NCI-H1694 (cell line): ENCODE measurements around the gene GULP1.
"Not testable (repeated sequence)": the region's sequence is repeated elsewhere in the genome, so short reads cannot be mapped to it uniquely, and the experiment has no call there.

Experiments used
- DNase-seq: peaks from one replicate; lab custom pipeline; 2025; lab: John Stamatoyannopoulos, UW

The GULP1 gene

DNA sequence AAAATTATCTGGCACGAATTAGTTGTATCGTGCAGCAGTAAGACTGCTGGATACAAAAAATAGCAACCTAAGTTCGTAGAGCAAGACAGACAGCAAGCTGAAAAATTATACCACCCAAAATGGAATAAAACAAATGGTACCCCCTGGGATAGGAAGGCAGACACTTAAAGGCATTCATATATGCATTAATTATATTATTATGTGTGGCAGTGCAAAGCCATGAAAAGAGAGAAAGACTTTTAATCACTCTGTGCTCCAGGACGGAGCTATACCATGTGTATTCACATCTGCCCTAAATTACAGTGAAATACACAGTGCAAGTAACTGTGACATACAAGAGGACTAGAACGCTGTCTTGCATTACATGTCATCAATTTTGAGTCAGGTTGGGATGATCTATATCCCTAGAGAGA, 235.9 kb downstream of the GULP1 start:
- DNase-seq, result no peak

DNA sequence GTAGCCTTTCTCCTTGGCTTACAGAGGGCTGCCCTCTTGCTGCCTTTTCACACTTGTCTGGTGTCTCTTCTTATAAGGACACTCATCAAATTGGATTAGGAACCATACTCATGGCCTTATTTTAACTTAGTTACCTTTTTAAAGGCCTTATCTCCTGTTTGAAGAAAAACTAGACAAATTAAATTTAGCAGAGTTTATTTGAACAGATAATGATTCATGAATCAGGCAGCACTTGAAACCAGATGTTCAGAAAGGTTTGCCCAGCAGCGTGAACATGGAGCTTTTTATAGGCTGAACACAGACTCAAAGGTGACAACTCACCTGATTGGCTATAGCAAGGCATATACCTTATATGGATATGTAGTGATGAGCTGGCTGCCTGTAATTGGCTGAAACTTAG, 238.0 kb downstream of the GULP1 start:
- no peak for DNase-seq

DNA sequence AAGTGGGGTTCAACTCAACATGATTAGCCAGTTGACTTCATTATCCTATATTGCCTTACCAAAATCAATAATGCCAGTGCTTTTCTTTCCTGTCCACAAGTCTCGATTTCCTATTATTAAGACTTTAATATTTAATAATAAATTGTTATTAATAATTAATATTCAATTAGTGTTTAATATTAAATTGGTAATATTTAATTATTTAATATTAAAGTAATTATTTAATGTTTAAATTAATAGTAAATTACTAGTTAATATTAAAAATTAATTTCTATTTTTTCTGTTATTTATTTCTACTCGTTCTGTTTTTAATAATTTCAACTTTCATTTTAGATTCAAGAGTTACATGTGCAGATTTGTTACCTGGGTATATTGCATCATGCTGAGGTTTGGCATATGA, 243.2 kb downstream of the GULP1 start:
- no peak for DNase-seq

DNA sequence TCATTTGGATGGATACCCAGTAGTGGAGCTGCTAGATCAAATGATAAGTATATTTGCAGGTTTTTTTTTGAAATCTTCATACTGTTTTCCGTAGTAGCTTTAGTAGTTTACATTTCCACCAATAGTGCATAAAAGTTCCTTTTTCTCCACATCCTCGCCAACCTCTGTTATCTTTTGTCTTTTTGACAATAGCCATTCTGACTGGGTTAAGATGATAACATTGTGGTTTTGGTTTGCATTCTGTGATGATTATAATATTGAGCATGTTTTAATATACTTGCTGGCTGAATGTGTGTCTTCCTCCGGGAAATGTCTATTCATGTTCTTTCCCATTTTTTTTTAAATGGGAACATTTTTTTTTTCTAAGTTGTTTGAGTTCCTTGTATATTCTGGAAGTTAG, 260.0 kb downstream of the GULP1 start:
- DNase-seq, result no peak

DNA sequence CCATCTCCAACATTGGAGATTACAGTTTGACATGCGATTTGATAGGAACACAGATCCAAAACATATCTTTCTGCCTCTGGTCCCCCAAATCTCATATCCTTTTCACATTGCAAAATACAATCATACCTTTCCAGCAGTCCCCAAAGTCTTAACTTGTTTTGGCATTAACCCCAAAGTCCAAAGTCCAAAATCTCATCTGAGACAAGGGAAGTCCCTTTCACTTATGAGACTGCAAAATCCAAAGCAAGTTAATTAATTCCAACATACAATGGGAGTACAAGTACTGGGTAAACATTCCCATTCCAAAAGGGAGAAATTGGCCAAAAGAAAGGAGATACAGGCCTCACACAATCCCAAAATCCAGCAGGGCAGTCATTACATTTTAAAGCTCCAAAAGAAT, 265.4 kb downstream of the GULP1 start:
- no peak for DNase-seq

DNA sequence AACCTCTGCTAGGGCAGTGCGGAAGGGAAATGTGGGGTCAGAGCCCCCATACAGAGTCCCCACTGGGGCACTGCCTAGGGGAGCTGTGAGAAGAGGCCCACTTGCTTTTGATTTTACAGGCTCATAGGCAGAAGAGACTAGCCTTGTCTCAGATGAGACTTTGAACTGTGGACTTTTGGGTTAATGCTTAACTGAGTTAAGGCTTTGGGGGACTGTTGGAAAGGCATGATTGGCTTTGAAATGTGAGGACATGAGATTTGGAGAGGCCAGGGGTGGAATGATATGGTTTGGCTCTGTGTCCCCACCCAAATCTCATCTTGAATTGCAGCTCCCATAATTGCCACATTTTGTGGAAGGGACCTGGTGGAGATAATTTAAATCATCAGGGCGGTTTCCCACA, 267.8 kb downstream of the GULP1 start:
- DNase-seq, result not testable (repeated sequence)

DNA sequence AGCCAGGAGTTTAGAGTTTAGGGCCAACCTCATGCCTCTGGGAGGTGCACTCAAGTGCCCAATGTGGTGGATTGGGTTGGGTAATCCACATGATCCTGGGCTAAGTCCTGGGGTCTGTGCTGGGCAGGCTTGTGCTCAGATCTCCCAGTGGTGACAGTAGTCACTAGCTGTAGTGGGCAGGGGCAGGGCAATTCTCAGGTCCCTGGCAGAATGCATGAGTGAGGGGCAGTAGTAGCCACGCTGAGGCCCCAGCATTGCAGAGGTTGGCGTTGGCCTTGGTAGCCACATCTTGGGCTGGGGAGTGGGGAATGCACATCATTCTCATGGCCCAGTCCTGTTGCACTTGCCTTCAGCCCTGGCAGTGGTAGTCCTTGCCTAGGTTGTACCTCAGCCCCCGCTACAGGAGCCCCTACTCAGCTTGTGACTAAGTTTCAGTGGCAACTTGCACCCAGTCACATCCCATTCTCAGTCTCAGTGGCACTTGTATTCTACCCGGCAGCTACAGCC, 269.9 kb downstream of the GULP1 start:
- DNase-seq, result no peak

DNA sequence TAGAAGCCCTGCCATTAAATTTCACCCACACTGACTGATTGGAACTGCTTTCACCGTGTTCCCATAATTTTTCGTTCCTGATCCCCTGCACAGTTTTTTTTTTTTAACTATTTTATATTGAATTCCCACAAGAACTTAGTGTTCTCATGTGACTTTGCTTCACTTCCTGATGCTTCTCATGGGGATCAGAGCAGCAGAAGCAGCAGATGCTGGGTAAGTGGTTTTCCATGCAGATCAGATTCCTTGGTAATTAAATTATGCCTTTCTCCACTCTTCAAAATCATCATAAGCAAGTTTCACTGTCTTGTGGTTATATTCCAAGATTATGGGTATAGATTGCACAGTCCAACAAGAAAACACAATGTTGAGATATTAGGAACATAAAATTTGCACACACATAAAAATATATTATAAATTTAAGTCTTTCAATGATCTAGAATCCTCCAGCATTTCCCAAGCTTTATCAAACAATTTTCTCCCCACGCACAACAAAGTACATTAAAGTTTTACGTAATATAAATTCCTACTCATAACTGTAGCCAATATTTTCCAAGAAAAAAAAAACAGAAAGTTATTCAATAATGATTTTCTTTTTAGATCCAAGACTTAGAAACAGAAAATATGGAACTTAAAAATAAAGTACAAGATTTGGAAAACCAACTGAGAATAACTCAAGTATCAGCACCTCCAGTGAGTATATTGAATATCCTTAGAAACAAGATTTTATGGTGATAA, 277.9 kb downstream of the GULP1 start:
- DNase-seq, result no peak

DNA sequence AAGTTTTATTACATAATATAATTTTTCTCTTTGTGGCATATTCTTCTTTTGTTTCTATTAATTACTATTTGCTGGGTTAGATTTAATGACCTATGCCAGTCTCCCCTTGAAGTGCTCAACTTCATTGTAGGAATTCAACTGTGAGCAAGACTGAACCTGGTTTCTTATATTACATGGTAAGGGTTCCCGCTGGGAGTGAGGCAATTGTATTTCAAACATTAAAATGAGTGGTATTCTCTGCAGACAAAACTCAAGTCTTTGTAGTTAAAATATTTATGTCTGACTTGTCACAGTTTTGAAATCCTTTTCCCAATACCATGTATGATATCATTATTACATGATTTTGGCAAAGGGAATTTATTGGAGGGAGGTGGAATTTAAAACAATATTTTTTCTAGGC, 278.7 kb downstream of the GULP1 start:
- DNase-seq, result no peak

DNA sequence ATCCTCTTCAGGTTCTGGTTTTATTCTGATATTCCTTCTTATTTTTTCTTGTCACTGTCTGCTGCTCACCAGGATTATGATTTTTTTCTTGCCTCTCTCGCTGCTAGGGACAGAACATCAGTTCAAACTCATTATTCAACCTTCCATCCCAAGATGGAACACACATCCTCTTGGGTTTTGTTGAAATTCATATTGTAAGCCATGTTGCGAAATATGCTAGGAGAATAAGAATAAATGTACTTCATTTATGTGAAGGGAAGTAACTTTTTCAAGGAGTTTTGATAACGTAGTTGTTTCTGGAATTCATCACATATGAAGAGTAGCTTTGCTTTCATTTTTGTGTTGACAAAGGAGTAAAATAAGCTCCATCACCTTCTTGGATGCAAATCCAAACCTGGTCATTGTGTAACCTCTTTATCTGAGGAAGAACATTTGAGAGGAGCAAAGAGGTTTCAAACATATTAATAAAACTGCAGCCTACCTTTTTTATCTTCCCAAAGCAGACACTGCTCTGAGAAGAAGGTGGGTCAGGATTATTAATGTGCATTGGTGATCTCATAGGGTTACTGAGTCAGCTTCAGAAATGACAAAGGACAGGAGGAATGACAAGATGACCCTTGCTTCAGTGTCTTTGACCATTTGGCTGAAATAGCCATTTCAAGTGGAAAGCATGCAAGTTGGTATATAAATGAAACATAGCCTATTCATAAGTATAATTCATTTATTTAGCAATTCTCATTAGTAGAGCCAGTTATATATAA, 280.0 kb downstream of the GULP1 start:
- DNase-seq, result no peak

DNA sequence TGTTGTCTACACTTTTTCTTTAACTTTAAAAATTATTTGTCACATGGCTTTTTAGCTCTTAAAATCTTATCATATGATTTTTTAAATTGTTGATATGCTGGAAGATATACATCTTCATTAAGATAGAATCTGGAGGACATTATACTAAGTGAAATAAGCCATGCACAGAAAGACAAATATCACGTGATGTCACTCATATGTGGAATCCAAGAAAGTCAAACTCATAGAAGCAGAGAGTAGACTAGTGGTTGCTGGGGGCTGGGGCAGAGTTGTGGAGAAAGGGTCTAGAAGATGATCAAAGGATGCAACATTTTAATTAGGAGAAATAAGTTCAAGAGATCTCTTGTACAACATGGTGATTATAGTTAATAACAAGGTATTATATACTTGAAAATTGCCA, 280.9 kb downstream of the GULP1 start:
- DNase-seq, result no peak

DNA sequence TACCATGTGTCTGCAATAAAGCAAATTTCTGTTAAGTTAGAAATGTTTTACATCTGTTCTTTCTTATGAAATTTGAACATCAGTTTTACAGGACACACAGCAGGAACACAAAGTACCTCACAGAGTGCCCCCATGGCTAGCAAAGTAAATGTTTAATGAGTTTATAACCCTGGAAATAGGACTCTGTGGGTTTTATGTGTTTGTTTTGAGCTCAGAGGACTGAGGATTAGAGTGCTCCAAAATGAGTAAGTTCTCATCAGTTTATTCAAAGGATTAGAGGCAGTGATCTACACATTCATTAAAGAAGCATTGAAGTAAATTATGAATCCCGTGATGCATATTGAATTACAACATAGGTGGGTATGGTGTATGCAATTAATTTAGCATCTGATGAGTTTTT, 281.8 kb downstream of the GULP1 start:
- DNase-seq, result no peak

DNA sequence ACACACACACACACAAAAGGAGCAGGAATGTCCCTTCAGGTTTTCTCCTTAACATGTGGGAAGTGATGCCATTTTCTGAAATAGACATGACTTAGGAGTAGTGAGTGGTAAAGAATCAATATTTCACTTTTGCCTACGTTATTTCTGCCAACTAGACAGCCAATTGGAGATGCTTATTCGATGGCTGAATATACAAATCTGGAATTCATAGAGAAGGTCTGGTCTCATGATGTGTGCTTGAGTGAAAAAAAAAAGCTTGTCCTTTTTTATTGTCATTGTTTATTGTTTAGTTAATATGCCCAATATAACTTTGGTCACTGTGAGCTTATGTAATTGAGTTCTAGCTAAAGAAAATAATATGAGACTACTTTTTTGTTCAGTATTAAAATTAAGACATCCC, 284.3 kb downstream of the GULP1 start:
- DNase-seq, result no peak

DNA sequence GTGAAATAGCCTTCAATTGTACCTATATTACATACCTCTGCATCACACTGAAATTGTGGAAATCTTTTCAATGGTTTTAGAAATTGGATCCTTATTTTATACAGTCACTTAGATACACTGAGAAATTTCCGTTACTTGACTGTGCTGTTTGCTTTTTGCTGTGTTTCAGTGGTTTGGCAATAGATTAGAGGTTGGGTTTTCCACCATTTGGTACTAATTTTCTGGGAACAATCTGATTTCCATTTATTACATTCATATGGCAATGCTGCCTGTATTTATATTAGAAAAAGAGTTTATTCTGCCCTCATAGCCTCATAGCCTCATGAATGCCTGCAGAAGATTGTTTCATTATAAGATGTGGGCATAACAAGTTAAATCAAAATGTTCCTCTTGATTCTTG, 285.0 kb downstream of the GULP1 start:
- no peak for DNase-seq

DNA sequence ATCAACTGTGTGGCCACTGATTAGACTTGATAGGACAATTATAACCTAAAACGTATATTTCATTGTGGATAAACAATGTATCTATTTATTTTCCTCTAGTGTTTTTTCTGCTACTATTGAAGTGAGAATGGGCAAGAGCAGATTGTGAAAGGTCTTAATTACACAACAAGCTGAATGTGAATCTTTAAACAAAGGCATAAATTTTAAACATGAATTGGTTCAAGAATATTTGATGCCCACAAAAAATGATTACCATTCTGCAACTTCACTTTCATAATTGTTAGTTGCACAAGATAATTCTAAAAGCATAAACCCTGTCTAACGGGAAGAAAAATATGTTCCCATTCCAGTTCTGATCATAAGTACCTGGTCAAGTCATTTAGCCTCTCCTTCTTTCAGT, 285.6 kb downstream of the GULP1 start:
- no peak for DNase-seq

DNA sequence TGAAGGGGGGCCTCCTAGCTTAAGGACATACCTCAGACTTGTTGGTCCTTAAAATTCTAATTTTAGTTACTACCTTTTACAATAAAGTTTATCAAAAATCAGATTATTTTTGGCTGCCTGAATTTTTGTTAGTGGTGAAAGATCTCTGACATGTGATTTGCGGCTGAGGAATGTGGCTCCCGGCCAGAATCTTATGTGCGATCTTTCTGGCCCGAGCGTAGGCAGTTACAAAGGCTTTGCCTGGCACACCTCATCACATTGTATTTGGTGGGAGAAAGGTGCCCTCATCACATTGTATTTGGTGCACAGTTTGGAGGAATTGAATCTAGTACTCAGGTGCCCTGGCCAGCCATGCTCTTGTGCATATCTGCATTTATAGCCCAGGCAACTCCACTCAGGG, 289.1 kb downstream of the GULP1 start:
- no peak for DNase-seq

DNA sequence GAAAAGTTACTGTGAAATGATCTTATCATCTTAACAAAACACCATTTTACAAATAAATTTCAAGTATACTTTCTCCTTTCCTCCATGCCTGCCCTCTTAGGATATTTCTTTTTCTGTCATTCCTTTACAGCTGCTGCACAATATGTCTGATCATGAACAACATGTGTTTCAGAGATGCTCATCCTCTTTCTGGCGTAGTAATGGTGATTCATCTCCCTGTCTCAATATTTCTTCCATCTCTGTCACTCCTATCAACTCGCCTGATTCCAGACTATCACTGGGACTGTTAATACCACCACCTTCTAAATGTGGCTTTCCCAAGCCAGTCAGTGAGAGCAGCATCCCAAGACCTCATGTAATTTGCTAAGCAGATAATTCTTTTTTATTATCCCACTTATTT, 290.5 kb downstream of the GULP1 start:
- no peak for DNase-seq

DNA sequence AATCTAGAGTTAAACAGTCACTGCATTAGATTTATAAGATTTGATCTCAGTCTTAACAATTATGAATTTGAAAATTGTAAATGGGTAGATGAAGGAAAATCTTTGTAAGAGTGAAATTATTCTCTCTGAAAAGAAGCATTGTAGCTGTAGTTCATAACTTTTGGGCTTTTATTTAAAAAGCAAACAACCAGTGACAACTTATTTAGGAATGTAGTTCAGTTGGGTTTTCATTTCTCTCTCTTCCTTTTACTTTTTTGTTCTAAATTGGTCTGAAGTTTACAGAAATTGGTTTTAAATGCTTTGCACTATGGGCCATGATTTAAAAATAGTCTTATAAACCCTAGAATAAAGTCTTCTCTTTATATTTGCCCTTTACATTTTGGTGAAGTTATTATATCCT, 296.6 kb downstream of the GULP1 start:
- no peak for DNase-seq

DNA sequence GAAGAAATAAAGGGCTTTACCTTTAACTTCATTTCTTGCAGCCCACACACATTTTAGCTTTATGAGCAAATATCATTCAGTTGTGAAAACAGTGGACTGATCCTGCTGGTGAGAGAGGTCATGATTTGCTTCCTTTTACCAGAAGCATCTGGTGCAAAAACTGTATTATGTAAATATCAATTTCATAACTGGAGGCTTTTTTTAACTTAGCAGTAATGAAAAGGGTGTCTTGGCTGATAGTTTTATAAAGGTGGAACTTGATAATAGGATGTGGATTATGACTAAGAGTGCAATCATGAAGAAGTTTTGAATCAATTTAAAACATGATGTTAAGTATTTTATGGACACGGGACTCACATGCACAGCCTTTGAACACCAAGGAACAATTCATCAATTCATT, 304.4 kb downstream of the GULP1 start:
- DNase-seq, result no peak

DNA sequence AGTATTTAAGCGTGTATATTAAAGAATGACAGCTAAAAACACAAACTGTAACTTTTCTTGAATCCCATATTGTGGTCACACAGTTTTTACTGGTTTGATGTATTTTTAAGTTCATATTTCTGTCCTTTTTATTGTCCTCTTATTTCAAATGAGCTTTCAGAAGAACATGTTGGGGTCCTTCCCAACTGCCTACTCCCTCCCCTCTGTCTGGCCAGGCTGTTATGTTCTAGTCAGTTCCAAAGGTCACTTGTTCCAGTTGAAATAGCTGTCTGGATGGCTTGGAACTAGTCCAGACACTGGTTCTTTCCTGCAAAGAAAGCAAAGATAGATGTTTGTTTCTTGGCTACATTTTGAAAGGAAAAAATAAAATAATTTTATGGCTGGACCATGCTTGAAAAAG, 306.9 kb downstream of the GULP1 start:
- no peak for DNase-seq

DNA sequence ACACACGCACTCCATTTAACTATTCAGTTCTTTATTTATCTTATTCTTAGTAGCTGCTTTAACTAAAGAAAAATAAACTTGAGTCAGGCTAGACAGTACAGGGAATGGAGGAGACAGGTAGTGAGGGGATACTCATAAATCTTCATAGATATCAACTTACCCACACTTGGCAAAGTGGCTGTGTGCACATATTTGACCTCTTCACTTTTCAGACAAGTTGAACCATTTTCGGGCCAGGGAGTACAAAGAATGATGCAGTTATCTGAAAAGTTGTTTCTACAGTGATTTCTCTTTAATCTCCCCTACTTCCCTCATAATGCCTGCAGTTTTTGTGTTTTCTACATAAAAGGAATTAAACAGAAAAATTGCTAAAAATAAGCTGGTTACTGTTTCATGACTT, 307.5 kb downstream of the GULP1 start:
- DNase-seq, result no peak

DNA sequence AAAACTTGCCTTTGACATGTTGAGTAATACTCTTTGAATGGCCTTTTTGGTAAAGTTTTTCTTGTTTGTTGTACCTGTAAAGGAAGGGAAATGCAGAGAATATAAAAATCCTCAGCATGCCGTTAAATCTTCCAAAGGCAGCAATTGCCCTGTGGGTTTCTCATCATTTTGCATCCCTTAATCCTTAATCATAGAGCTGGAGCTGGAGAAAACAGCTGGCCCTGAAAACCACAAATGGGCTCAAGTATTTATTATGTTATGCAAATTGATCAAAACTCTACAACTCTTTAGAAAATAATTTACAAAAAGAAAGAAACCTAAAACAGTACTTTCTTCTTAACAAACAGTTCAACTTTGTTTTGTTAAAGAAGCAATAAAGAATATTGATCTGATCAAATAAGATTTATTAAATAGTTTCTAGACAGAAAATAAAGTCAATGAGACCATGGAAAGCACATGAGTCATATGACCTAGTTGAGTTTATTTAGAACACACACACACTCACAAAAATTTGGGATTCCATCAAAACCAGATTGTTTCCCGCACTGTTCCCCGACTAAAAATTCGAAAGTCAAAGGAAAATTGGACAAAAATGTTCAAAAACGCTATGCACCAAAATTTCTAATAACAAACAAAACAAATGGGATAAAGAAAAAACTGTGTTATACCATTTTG, 309.0 kb downstream of the GULP1 start:
- no peak for DNase-seq

DNA sequence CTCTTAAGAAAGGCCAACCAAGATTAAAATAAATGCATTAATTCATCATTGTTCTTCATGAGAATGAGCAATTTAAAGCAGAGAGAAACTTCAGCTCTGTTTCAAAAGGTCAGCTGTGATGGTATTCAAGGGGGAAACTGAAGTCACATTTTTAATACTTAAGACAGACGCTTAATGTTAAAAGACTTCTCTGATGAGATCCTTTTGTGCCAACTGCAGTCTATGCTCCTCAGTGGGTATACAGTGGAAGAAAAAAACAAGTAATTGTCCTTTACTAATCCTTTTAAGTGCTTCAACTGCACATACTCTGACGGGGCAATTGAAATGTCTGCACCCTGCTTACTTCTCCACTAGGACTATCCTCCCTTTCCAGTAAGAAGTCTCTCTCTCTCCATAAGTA, 309.7 kb downstream of the GULP1 start:
- DNase-seq, result no peak
